ENCODE measurements around the gene TBX10.

GRCh38 chr11:67588136-67588503 lies 51.4 kb downstream of the TBX10 start:
- TF ChIP-seq CTCF (IDR thresholded peaks at IDR 0.05) (no peak), EP300 (IDR thresholded peaks at IDR 0.05) (no peak)
